ENCODE measurements around the gene ZSCAN25. TPM values are rescaled to one million over a fixed set of nuclear protein-coding genes. Genes with fewer than 3 reads are reported as not detected.

Gene ZSCAN25
- total RNA-seq, 1 experiment from 2014 or later: 20.6 TPM

- no peak overlapping the region for H3K4me3 ChIP-seq (ENCODE audit: low read depth, low read length, poor library complexity, severe bottlenecking)
- no TSS peak for BruUV-seq (replicated peaks)
- CTCF ChIA-PET: no interaction called here
- intact Hi-C loops (cut with micrococcal nuclease; ENCODE audit: unreplicated experiment): no loop called here
- no peak for DNase-seq (ENCODE audit: low spot score)
- H3K27ac ChIP-seq (ENCODE audit: low read depth, low read length, poor library complexity, severe bottlenecking): no peak overlapping the region
- no peaks in the 10 kb centered on the region for H3K9me3 ChIP-seq (ENCODE audit: low read depth, low read length, poor library complexity, severe bottlenecking)
- no peak for TF ChIP-seq CTCF (conservative IDR thresholded peaks at IDR 0.05; ENCODE audit: low read depth, low read length)
- TF ChIP-seq EZH2 (IDR thresholded peaks at IDR 0.05; ENCODE audit: borderline replicate concordance, low read depth, low read length, poor library complexity, severe bottlenecking): no peak
- POLR2A ChIA-PET (ENCODE audit: low non-redundant PET): no interaction called here
- no peaks in the 10 kb centered on the region for H3K27me3 ChIP-seq (replicated peaks; ENCODE audit: insufficient read depth, low read depth, low read length, poor library complexity)
- H3K36me3 ChIP-seq (ENCODE audit: insufficient read depth, low read length, poor library complexity, severe bottlenecking): no peaks in the 10 kb centered on the region
- H3K4me1 ChIP-seq (ENCODE audit: insufficient read depth, low read length, poor library complexity, severe bottlenecking): no peaks in the 10 kb centered on the region
Measured at GRCh38 chr7:99642027-99642426, 25.3 kb downstream of the ZSCAN25 start.

- ChIA-PET CTCF (interaction anchor here (0.7 kb wide), 1 partner anchor 120 kb away, joined by 3 read pairs; no protein-coding TSS in a partner anchor), POLR2A (ENCODE audit: low non-redundant PET) (no interaction called here)
- TF ChIP-seq EZH2 (IDR thresholded peaks at IDR 0.05; ENCODE audit: borderline replicate concordance, low read depth, low read length, poor library complexity, severe bottlenecking) (no peak), CTCF (conservative IDR thresholded peaks at IDR 0.05; ENCODE audit: low read depth, low read length) (no peak)
- no TSS peak for BruUV-seq (replicated peaks)
- Histone ChIP-seq H3K36me3 (ENCODE audit: insufficient read depth, low read length, poor library complexity, severe bottlenecking) (no peaks in the 10 kb centered on the region), H3K27me3 (replicated peaks; ENCODE audit: insufficient read depth, low read depth, low read length, poor library complexity) (no peaks in the 10 kb centered on the region), H3K27ac (ENCODE audit: low read depth, low read length, poor library complexity, severe bottlenecking) (no peak overlapping the region), H3K4me1 (ENCODE audit: insufficient read depth, low read length, poor library complexity, severe bottlenecking) (no peaks in the 10 kb centered on the region), H3K9me3 (ENCODE audit: low read depth, low read length, poor library complexity, severe bottlenecking) (no peaks in the 10 kb centered on the region), H3K4me3 (ENCODE audit: low read depth, low read length, poor library complexity, severe bottlenecking) (no peak overlapping the region)
- intact Hi-C loops (cut with micrococcal nuclease; ENCODE audit: unreplicated experiment): no loop called here
- DNase-seq (ENCODE audit: low spot score): no peak
Measured at GRCh38 chr7:99643464-99643863, 26.7 kb downstream of the ZSCAN25 start.

GRCh38 chr7:99644431-99644830 is 27.7 kb downstream of the ZSCAN25 start:
- no peaks in the 10 kb centered on the region for H3K27me3 ChIP-seq (replicated peaks; ENCODE audit: insufficient read depth, low read depth, low read length, poor library complexity)
- intact Hi-C loops (cut with micrococcal nuclease; ENCODE audit: unreplicated experiment): no loop called here
- BruUV-seq (replicated peaks): no TSS peak
- H3K9me3 ChIP-seq (ENCODE audit: low read depth, low read length, poor library complexity, severe bottlenecking): no peaks in the 10 kb centered on the region
- ChIA-PET CTCF (no interaction called here), POLR2A (ENCODE audit: low non-redundant PET) (no interaction called here)
- no peak overlapping the region for H3K27ac ChIP-seq (ENCODE audit: low read depth, low read length, poor library complexity, severe bottlenecking)
- peak; percentile 52 for DNase-seq (ENCODE audit: low spot score)
- H3K36me3 ChIP-seq (ENCODE audit: insufficient read depth, low read length, poor library complexity, severe bottlenecking): no peaks in the 10 kb centered on the region
- no peaks in the 10 kb centered on the region for H3K4me1 ChIP-seq (ENCODE audit: insufficient read depth, low read length, poor library complexity, severe bottlenecking)
- H3K4me3 ChIP-seq (ENCODE audit: low read depth, low read length, poor library complexity, severe bottlenecking): no peak overlapping the region
- no peak for TF ChIP-seq EZH2 (IDR thresholded peaks at IDR 0.05; ENCODE audit: borderline replicate concordance, low read depth, low read length, poor library complexity, severe bottlenecking)
- no peak for TF ChIP-seq CTCF (conservative IDR thresholded peaks at IDR 0.05; ENCODE audit: low read depth, low read length)
